Fibroblast of skin of left quadriceps (primary cell): Measurements from ENCODE around the gene RAB25.
A peak's percentile ranks its signal among the peaks of the same experiment; 100 is the strongest.
"Not testable (repeated sequence)": the region's sequence is repeated elsewhere in the genome, so short reads cannot be mapped to it uniquely, and the experiment has no call there.

Source experiments
- DNase-seq, 2 experiments: peaks; one replicate each; pipeline ENCODE4 v3.0.0-alpha.2; 2013; ENCODE audit warnings: low read depth in 2 of 2

The RAB25 gene

GRCh38 chr1:156060937-156061636 is at the start of gene RAB25:
TSS of gene RAB25 (plus strand) at chr1:156061160. CDS start at chr1:156061401, 241 bp downstream.
- no peak for DNase-seq

DNA sequence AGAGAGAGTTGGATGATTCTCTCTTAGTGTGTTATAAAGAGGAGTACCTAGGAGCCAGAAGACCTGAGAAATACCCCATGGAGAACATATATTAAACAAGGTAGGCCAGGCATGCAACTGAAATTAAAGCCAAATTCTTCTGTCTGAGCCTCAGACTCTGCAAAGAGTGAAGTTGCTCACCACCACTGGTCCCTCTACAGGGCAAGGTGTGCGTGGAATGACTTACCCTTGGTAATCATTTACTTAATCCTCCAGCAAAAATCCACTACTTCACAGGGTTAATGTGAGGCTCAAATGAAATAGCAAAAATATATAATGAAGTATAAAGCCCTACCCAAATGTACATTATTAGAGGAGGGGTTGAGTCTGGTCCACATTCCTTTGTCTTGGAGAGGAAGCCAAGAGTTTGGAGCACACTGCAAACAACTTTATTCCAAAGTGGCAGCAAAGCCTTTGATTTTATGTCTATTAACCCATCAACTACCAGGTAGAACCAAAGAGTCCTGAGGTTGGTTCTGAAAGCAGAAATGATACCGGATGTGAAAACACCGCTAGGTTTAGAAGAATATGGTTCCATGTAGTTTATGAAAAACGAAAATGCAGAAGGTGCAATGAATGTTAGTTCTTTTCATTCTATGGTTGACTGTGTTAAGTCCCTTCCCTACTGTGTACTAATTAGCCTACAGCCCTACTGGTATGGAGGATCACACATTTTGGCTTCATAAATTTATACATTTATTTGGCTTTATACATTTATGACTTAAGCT is 48.7 kb upstream of the RAB25 start:
- DNase-seq: no peak

DNA sequence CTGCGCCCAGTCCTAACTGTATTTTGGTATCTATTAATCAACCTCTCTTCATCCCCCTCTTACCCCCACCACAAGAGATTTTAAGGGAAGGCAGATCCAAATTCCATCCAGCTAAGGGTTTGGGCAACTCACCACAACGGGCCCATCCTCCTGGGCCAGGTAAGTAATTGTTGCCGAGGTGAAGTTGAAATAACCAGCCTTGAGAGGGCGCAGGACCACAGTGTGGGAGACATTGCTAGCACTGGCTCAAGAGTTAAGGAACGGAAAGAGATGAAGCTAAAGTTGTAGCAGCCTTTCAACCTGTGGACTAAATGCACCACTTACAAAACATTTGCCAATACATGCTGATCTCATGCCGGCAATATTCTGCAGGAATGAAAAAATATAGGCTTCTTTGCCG is 46.1 kb upstream of the RAB25 start:
- DNase-seq: no peak

- DNase-seq: no peak
These were observed 41.0 kb upstream of the RAB25 start for GRCh38 chr1:156019946-156020292.

GRCh38 chr1:156020293-156021092 is 40.5 kb upstream of the RAB25 start, which contains the start of gene SSR2:
TSS of gene SSR2 (minus strand) at chr1:156020951. CDS start at chr1:156020167, 784 bp downstream.
- DNase-seq: peak; percentile 72 to 78

DNA sequence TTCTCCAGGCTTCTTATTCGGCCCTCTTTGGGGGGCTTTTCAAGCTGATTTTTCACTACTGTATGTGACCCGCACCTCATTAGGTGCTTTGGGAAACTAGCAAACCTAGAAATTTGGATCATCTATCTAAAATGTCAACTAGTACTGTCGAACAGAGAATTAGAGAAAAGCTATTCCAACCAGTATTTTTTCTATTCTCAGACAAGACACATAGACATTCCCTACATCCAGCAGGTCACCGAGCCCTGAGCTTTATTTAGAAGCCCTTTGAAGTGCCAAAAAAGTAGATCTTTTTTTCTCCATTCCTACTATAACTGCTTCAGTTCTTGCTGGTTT is 39.9 kb upstream of the RAB25 start:
- DNase-seq: no peak

- DNase-seq: no peak
These were observed 39.0 kb upstream of the RAB25 start for GRCh38 chr1:156021954-156022353.

DNA sequence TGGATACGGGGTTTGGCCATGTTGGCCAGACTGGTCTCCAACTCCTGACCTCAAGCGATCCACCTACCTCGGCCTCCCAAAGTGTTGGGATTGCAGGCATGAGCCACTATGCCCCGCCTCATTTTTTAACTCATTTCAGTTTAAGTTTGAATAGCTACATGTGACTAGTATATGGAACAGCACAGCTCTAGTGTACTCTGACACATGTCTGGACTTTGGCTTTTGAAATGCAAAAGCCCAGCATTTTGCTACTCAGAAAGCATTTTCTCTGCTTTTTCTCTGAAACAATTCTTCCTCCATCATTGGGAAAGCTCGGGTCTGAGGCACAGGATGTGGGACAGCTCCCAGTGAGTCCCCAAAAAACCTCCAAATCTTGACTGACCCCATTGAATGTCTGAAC is 36.2 kb upstream of the RAB25 start:
- DNase-seq: no peak

DNA sequence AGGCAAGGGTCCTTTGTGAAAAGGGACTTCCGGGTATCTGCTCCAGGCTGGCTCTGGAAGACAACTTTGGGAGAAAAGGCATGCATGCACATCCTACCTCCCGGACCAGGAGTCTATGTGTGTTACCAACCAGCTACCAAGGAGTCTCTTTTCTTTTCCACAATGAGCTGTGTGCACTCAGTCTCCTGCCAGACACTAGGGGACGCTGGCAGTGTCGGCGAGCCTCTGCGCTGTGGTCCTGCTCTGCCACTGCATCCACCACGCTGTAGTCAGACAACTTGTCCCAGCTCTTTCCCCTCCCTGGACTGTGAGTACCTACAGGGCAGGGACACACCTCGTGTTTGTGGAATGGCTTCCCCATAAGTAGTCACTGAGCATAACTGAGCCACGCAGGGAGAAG is 35.1 kb upstream of the RAB25 start:
- peak in 1 of 2 experiments; percentile 7 for DNase-seq

- DNase-seq: no peak
These were observed 34.4 kb upstream of the RAB25 start for GRCh38 chr1:156026588-156026987.

GRCh38 chr1:156033011-156033410 is 27.9 kb upstream of the RAB25 start:
- no peak for DNase-seq

DNA sequence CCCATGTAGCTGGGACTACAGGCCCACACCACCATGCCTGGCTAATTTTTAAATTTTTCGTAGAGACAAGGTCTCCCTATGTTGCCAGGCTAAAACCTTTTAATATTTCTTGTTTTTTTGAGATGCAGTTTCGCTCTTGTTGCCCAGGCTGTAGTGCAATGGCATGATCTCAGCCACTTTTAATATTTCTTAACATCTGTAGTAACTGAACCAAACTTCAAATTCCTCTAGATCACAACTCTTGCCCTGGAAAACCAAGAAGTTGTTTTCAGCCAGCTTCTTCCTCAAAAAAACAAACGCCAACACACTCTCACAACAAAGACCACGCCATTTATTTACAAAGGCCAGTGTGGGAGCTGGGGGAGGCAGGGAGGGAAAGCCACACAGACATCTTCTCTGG is 26.0 kb upstream of the RAB25 start:
- DNase-seq: not testable (repeated sequence)

GRCh38 chr1:156042828-156043227 is 18.1 kb upstream of the RAB25 start:
- no peak for DNase-seq

GRCh38 chr1:156045076-156045475 is 15.9 kb upstream of the RAB25 start:
- DNase-seq: no peak

GRCh38 chr1:156048663-156049258 is 12.2 kb upstream of the RAB25 start:
- no peak for DNase-seq

- no peak for DNase-seq
These were observed 10.6 kb upstream of the RAB25 start for GRCh38 chr1:156050376-156050775.

- no peak for DNase-seq
These were observed 9.8 kb upstream of the RAB25 start for GRCh38 chr1:156051011-156051725.

DNA sequence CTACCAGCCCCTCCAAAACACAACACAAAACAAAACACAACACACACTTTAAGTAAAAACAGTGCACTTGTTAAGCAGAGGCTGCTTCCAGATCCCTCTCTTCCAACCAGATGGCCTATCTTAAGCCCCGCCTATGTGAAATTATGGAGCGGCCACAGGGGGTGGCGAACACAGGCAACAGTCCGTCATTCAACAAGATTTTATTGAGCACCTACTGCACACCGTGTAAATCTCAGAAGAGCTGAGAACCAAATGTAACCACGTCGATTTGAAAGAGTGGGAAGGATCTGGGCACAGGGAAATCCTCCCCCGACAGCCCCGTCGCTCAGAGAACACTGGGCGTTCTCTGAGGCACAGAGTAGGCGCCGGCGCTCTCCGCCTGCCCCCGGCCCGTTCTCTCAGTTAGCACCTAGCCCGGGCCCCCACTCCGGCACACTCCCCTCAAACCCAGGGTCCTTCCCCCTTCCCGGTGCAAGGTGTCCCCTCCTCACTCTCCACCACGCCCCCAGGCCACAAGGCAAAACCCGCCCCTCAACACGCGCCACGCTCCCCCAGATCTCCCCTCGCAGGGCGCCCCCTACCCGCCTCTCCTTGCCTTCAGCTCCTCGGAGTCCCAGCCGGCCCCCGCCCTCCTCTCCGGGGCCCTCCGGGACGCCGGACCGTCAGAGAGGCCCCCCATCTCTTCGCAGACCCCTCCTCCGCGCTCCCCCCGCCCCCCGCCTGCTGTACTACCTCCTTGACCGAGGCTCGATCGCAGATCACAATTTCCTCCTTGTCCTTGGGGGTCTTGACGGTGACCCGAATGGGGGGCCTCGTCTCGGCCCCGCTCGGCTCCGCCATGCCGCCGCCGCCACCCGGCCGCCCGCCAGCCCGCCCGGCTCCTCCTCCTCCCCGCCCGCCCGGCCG is 7.8 kb upstream of the RAB25 start:
- peak in 1 of 2 experiments; percentile 19 for DNase-seq

DNA sequence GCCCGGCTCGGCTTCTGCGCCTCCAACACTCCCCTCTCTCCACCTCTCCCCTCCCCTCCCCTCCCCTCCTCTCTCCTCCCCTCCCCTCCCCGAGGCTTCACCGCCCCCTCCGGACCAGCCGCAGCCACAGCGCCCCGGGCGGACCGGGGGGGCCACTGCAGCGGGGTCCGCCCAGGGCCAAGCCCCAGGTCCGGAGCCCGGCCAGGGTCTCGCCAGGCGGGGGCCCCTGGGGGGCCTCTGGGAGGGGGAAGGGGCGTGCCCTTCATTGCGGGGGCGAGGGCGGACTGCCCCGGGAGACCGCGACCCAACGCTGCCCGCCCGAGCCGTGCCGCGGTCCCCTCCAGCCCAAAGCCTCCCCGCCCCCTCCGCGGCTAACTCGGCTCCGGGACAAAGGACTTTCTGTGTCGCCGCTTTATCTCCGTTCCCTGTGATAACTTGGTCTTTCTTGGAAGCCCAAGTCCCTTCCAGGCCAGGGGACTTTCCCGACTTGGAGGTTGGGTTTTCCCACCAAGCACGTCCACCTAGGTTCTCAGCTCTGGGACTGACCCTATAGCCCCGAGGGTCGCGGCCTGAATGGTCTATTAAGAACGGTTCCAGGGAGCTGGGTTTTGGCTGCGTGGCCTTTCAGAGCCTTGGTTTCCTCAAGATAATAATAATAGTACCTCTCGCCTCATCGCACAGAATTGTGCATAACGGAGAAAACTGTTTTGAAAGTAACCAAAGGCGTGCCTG is 7.0 kb upstream of the RAB25 start, which contains the start of gene UBQLN4:
UBQLN4 (minus strand) TSS at position 31 of the 732 bp plus-strand sequence. CDS start 97 bp downstream, outside the sequence.
- DNase-seq: peak; percentile 65 to 70
